Fibroblast of lung (primary cell): ENCODE data around the gene NPHP4. TPM values are rescaled to one million over a fixed set of nuclear protein-coding genes. Genes with fewer than 3 reads are reported as not detected.

Experiments
- DNase-seq, 2 donors: peaks; one replicate each; pipeline versions ENCODE4 v3.0.0 to v3.0.0-alpha.2; 2010; ENCODE audit warnings: low read depth in 2 of 2
- H2AFZ ChIP-seq: 2 replicates; pipeline ENCODE4 v1.5.1; 2012; ENCODE audit warnings: low read length, control low read depth, inconsistent platforms
- H3K27ac ChIP-seq: 2 replicates; pipeline ENCODE4 v1.5.1; 2011; ENCODE audit warnings: low read length, control low read depth; ENCODE audit not compliant: insufficient read depth
- H3K27me3 ChIP-seq: 2 replicates; pipeline ENCODE4 v1.5.1; 2011; ENCODE audit warnings: mild to moderate bottlenecking, low read length; ENCODE audit not compliant: control insufficient read depth, insufficient read depth
- H3K36me3 ChIP-seq: 2 replicates; pipeline ENCODE4 v1.5.1; 2011; ENCODE audit warnings: low read length; ENCODE audit not compliant: control insufficient read depth, insufficient read depth
- H3K4me1 ChIP-seq: 2 replicates; pipeline ENCODE4 v1.5.1; 2011; ENCODE audit warnings: low read length; ENCODE audit not compliant: control insufficient read depth, insufficient read depth; ENCODE audit errors: extremely low read depth
- H3K4me2 ChIP-seq: 2 replicates; pipeline ENCODE4 v1.5.1; 2011; ENCODE audit warnings: low read length, control low read depth; ENCODE audit not compliant: insufficient read depth; ENCODE audit errors: extremely low read depth
- H3K4me3 ChIP-seq, 4 experiments: fragments of 200-600 bp in 1 of 4; sonication (generic) in 1 of 4; replicated peaks in 1 of 4; 2 replicates each; pipeline ENCODE4 v1.5.1; 2011 to 2016; ENCODE audit warnings: low read length in 4 of 4, low read depth in 3 of 4, mild to moderate bottlenecking in 3 of 4, control low read depth in 2 of 4, inconsistent platforms in 1 of 4, mixed read lengths in 1 of 4; ENCODE audit not compliant: insufficient read depth in 1 of 4; ENCODE audit errors: control extremely low read depth in 1 of 4
- H3K79me2 ChIP-seq: 2 replicates; pipeline ENCODE4 v1.5.1; 2012; ENCODE audit warnings: mild to moderate bottlenecking, low read length, inconsistent platforms; ENCODE audit not compliant: control insufficient read depth, insufficient read depth
- H3K9ac ChIP-seq: 2 replicates; pipeline ENCODE4 v1.5.1; 2011; ENCODE audit warnings: mild to moderate bottlenecking, low read length, control low read depth; ENCODE audit not compliant: insufficient read depth
- H3K9me3 ChIP-seq: 2 replicates; pipeline ENCODE4 v1.5.1; 2012; ENCODE audit warnings: low read depth, low read length; ENCODE audit not compliant: control insufficient read depth, insufficient read depth
- H4K20me1 ChIP-seq: 2 replicates; pipeline ENCODE4 v1.5.1; 2011; ENCODE audit warnings: low read length; ENCODE audit not compliant: control insufficient read depth, insufficient read depth; ENCODE audit errors: extremely low read depth
- EZH2 ChIP-seq: IDR thresholded peaks from 2 replicates; pipeline ENCODE4 v1.5.1; 2012; ENCODE audit warnings: low read length, control low read depth, mild to moderate bottlenecking; ENCODE audit errors: missing control alignments
- polyA plus RNA-seq, 2 donors: library from polyadenylated mRNA; depleted of rRNA in 1 of 2; stranded (reverse) in 1 of 2; unstranded in 1 of 2; fragments of >200 nt; gene quantifications; 2 replicates each; pipeline ENCODE4 v1.2.1, GENCODE V29; 2011 to 2012; ENCODE audit warnings: missing spikeins in 1 of 2
- total RNA-seq: library from RNA; depleted of rRNA; stranded (reverse); fragments of >200 nt; gene quantifications from 2 replicates; pipeline ENCODE4 v1.2.1, GENCODE V29; 2014
- TF ChIP-seq, protein P1 (sequence below), 2 donors: IDR thresholded peaks in 1 of 2; conservative IDR thresholded peaks in 1 of 2; 1 replicate in 1 of 2; 2 replicates in 1 of 2; pipeline ENCODE4 v1.5.1; 2011 to 2012; ENCODE audit warnings: low read length in 2 of 2, control low read depth in 1 of 2, inconsistent platforms in 1 of 2, low read depth in 1 of 2, mild to moderate bottlenecking in 1 of 2

NPHP4 gene
- total and polyA plus RNA-seq, 2 donors (not counting 1 experiment from before 2014, with no cell fraction given), result 1.5 to 4.0 TPM

DNA sequence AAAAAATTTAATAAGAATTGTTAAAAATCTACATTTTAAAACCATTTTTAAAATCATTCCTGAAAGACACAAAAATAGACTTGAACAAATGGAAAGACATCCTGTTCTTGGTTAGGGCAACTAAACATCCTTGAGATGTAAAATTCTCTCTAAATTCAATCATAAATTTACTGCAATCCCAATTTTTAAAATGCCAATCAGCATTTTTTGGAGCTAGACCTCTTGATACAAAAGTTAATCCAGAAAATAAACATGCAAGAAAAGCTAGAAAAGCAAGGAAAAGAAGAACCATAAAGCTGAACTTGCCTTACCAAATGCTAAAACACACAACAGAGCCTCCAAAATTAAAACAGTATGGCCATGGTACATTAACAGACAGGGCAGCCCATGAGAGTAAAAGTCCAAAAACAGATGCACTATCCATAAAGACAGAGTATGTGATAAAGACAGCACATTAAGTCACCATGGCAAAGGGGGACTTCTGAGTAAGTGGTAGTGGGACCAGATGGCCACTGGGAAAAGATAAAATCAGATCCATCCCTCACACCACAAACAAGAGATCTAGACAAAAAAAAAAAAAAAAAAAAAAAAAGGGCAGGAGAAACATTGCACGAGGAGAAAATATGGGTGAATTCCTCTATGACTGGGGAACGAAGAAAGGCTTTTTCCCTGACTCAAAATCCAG is 51.4 kb downstream of the NPHP4 start:
- H3K4me2 ChIP-seq, result no peak overlapping the region
- DNase-seq, result no peak
- no peaks in the 10 kb centered on the region for H3K79me2 ChIP-seq
- no peak overlapping the region for H2AFZ ChIP-seq
- H3K27ac ChIP-seq, result no peak overlapping the region
- H3K9ac ChIP-seq, result no peak overlapping the region
- H4K20me1 ChIP-seq, result no peaks in the 10 kb centered on the region
- H3K36me3 ChIP-seq, result no peaks in the 10 kb centered on the region
- no peak overlapping the region for H3K4me3 ChIP-seq
- H3K9me3 ChIP-seq, result no peaks in the 10 kb centered on the region
- no peaks in the 10 kb centered on the region for H3K27me3 ChIP-seq
- no peaks in the 10 kb centered on the region for H3K4me1 ChIP-seq
- no peak for TF ChIP-seq EZH2
- TF ChIP-seq, protein P1, sequence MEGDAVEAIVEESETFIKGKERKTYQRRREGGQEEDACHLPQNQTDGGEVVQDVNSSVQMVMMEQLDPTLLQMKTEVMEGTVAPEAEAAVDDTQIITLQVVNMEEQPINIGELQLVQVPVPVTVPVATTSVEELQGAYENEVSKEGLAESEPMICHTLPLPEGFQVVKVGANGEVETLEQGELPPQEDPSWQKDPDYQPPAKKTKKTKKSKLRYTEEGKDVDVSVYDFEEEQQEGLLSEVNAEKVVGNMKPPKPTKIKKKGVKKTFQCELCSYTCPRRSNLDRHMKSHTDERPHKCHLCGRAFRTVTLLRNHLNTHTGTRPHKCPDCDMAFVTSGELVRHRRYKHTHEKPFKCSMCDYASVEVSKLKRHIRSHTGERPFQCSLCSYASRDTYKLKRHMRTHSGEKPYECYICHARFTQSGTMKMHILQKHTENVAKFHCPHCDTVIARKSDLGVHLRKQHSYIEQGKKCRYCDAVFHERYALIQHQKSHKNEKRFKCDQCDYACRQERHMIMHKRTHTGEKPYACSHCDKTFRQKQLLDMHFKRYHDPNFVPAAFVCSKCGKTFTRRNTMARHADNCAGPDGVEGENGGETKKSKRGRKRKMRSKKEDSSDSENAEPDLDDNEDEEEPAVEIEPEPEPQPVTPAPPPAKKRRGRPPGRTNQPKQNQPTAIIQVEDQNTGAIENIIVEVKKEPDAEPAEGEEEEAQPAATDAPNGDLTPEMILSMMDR (conservative IDR thresholded peaks at IDR 0.05 in 1 of 2, IDR thresholded peaks at IDR 0.05 in 1 of 2; ENCODE audit: low read depth in 1 of 2, low read length in 2 of 2), result no peak

DNA sequence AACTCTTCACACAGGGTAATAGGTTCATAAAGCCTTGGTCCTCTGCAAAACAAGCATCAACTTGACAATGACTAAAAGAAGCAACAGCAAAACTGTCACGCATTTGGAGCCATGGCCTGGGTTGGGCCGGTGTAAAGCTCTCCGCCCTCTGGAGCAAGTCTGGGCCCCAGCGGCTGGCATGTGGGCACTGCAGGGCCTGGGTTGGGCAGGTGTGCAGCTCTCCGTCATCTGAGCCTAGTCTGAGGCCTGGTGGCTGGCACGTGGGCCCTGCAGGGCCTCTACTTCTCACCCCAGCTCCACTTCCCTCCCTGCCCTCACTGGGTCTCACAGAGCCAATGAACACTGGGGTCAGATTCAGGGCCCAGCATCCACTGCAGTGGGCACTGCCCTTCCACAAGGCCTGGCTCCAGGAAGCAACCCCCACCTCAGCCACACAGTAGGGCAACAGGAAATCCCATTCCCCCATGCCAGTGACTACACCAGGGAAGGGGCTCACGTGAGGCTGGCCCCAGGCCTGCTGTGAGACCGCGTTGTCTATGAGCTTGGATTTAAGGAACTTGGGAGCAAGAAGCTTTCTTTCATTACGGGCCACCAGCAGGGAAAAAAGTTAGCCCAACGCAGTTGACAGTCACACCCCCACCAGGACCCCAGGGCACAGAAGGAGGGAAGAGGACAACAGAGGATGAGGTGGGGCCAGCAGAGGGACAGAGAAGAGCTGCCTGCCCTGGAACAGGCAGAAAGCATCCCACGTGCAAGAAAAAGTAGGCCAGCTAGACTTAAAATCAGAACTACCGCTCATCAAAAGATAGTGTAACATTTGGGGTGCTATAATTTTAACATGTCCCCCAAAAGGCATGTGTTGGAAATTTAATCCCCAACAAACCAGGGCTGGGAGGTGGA is 52.7 kb downstream of the NPHP4 start:
- DNase-seq, result no peak
- H3K36me3 ChIP-seq, result no peaks in the 10 kb centered on the region
- no peaks in the 10 kb centered on the region for H3K79me2 ChIP-seq
- TF ChIP-seq, protein P1 (conservative IDR thresholded peaks at IDR 0.05 in 1 of 2, IDR thresholded peaks at IDR 0.05 in 1 of 2; ENCODE audit: low read depth in 1 of 2, low read length in 2 of 2), result no peak
- no peak for TF ChIP-seq EZH2
- no peaks in the 10 kb centered on the region for H3K27me3 ChIP-seq
- no peak overlapping the region for H3K4me3 ChIP-seq
- no peaks in the 10 kb centered on the region for H3K4me1 ChIP-seq
- H2AFZ ChIP-seq, result no peak overlapping the region
- no peak overlapping the region for H3K4me2 ChIP-seq
- H3K27ac ChIP-seq, result no peak overlapping the region
- H3K9me3 ChIP-seq, result no peaks in the 10 kb centered on the region
- no peak overlapping the region for H3K9ac ChIP-seq
- H4K20me1 ChIP-seq, result no peaks in the 10 kb centered on the region

DNA sequence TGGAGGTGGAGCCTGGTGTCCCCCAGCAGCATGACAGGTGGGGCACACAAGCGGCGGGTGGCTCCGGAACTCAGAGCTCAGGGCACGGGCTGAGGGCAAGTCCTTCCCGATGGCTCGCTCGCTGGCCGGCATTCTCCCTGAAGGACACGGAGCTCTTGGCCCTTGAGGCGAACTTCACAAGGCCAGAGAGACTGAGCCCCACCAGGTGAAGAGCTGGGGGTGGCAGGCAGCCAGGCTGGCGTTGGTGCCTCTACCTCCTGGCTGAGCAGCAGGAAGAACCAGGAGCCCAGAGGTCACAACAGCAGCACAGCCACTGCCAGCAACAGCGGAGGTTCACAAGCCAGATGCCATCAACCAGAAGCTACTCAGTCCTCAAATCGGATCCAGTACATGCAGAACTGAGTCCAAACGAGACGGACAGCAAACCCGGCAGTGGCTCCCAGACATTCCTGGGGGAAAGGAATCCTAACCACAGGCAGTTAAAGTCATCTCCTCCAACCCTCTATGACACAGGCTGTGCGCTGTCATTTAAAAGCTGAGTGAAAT is 54.1 kb downstream of the NPHP4 start:
- Histone ChIP-seq H2AFZ (no peak overlapping the region), H3K9ac (no peak overlapping the region), H3K4me3 (no peak overlapping the region)

More for the DNA sequence above, 54.1 kb downstream of the NPHP4 start:
- H4K20me1 ChIP-seq, result no peaks in the 10 kb centered on the region
- DNase-seq, result peak; percentile 57 to 91
- H3K27me3 ChIP-seq, result no peaks in the 10 kb centered on the region
- H3K36me3 ChIP-seq, result no peaks in the 10 kb centered on the region
- H3K27ac ChIP-seq, result no peak overlapping the region
- no peak for TF ChIP-seq EZH2
- TF ChIP-seq, protein P1 (conservative IDR thresholded peaks at IDR 0.05 in 1 of 2, IDR thresholded peaks at IDR 0.05 in 1 of 2; ENCODE audit: low read depth in 1 of 2, low read length in 2 of 2), result no peak
- no peaks in the 10 kb centered on the region for H3K4me1 ChIP-seq
- no peak overlapping the region for H3K4me2 ChIP-seq
- no peaks in the 10 kb centered on the region for H3K9me3 ChIP-seq
- no peaks in the 10 kb centered on the region for H3K79me2 ChIP-seq
